Panc1 (cell line): ENCODE measurements around the gene NAB2. TPM values are rescaled to one million over a fixed set of nuclear protein-coding genes. Genes with fewer than 3 reads are reported as not detected.

Experiments
- ATAC-seq: fragments of 200-7000 bp; cut with Tn5 transposase; 2 replicates; pipeline ENCODE4 v1.9.1; 2020; ENCODE audit warnings: mild to moderate bottlenecking, moderate library complexity
- BruUV-seq: library from RNA; stranded (reverse); fragments of 400-500 nt; replicated peaks from 2 replicates; lab custom pipeline; 2021; lab: Mats Ljungman, UMichigan
- CTCF ChIA-PET: fragments of 300-600 bp; sonication (Branson Sonifier 250); formaldehyde crosslinking; loops from one replicate; lab custom pipeline; 2022; ENCODE audit warnings: antibody characterized with exemption; lab: Charles Lee
- POLR2A ChIA-PET: fragments of 300-600 bp; sonication (Branson Sonifier 250); formaldehyde crosslinking; loops from one replicate; lab custom pipeline; 2022; ENCODE audit warnings: antibody characterized with exemption; lab: Charles Lee
- DNase-seq: peaks from one replicate; pipeline ENCODE4 v3.0.0-alpha.2; 2010; ENCODE audit warnings: low read depth, low spot score
- H3K27ac ChIP-seq: 2 replicates; pipeline ENCODE4 v1.5.1; 2011; ENCODE audit warnings: mild to moderate bottlenecking, low read length, inconsistent platforms
- H3K27me3 ChIP-seq: fragments of 200-500 bp; sonication (Bioruptor generic); 2 replicates; pipeline ENCODE4 v1.6.0; 2014; ENCODE audit warnings: low read length, inconsistent platforms; ENCODE audit not compliant: control insufficient read depth, insufficient read depth
- H3K36me3 ChIP-seq: fragments of 200-500 bp; sonication (Bioruptor generic); 2 replicates; pipeline ENCODE4 v1.5.1; 2014; ENCODE audit warnings: inconsistent platforms, mild to moderate bottlenecking, low read length, moderate library complexity; ENCODE audit not compliant: control insufficient read depth, insufficient read depth
- H3K4me1 ChIP-seq: 2 replicates; pipeline ENCODE4 v1.5.1; 2011; ENCODE audit warnings: inconsistent platforms, mild to moderate bottlenecking, low read length, moderate library complexity; ENCODE audit not compliant: control insufficient read depth, insufficient read depth
- H3K4me3 ChIP-seq, 2 experiments: 2 replicates each; pipeline ENCODE4 v1.5.1; 2011 to 2012; ENCODE audit warnings: low read depth in 2 of 2, low read length in 2 of 2, mild to moderate bottlenecking in 2 of 2, inconsistent platforms in 1 of 2, moderate library complexity in 1 of 2
- H3K9me3 ChIP-seq: fragments of 200-500 bp; sonication (Bioruptor generic); 2 replicates; pipeline ENCODE4 v1.5.1; 2014; ENCODE audit warnings: low read depth, mild to moderate bottlenecking, inconsistent platforms, low read length, moderate library complexity; ENCODE audit not compliant: control insufficient read depth, insufficient read depth
- POLR2AphosphoS5 ChIP-seq: IDR thresholded peaks from 2 replicates; pipeline ENCODE4 v1.6.1; 2012; ENCODE audit warnings: mild to moderate bottlenecking, low read depth, low read length, moderate library complexity
- SIN3A ChIP-seq: IDR thresholded peaks from 2 replicates; pipeline ENCODE4 v1.6.1; 2012; ENCODE audit warnings: low read depth, mild to moderate bottlenecking, low read length, moderate library complexity, borderline replicate concordance; ENCODE audit not compliant: insufficient read depth
- TCF7L2 ChIP-seq: IDR thresholded peaks from 2 replicates; pipeline ENCODE4 v1.6.1; 2011; ENCODE audit warnings: mild to moderate bottlenecking, low read depth, low read length, inconsistent platforms
- in situ Hi-C: cut with HindIII; loops from 2 replicates; pipeline ENCODE4 v1.10.0; 2016; ENCODE audit warnings: low sequenced_read_pairs, low pct_unique_long_range_greater_than_20kb
- intact Hi-C: fragments of 100-400 bp; cut with micrococcal nuclease; formaldehyde crosslinking; loops from one replicate; pipeline ENCODE4 v1.10.0; 2022; ENCODE audit not compliant: unreplicated experiment
- total RNA-seq: library from RNA; stranded (reverse); gene quantifications from one replicate; pipeline ENCODE4 v1.2.1, GENCODE V29; 2021; ENCODE audit not compliant: unreplicated experiment
- TF ChIP-seq, protein P1 (sequence below): fragments of 450-650 bp; IDR thresholded peaks from 2 replicates; pipeline ENCODE4 v1.5.1; 2017; ENCODE audit warnings: mild to moderate bottlenecking
- TF ChIP-seq, protein P2 (sequence below), 2 experiments: IDR thresholded peaks; 2 replicates each; pipeline ENCODE4 v1.6.1; 2011 to 2012; ENCODE audit warnings: low read depth in 2 of 2, control low read depth in 1 of 2, low read length in 1 of 2, mild to moderate bottlenecking in 1 of 2, moderate library complexity in 1 of 2; ENCODE audit not compliant: insufficient read depth in 1 of 2

NAB2 gene
- total RNA-seq, 1 experiment from 2014 or later: 13.9 TPM

DNA sequence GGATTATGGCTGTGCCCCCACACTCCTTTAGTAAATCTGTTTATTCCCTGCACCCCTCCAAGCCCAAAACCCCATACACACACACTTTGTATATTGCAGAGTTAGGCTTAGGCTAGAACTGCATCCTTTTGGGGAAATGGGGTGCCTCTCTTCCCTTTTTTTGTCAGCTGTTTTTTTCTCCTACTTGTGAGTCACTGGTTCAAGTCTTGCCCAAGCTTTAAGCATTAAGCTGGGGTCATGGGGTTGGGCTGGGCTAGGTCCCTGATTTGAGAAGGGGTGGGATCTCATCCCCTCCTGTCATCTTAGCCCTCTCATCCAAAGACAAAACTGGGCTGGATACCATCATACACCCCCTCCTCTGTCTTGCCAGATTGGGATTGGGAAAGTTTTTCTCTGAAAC lies 41.0 kb downstream of the NAB2 start:
- in situ Hi-C loops: no loop called here
- POLR2A ChIA-PET: no interaction called here
- H3K27ac ChIP-seq: no peak overlapping the region

DNA sequence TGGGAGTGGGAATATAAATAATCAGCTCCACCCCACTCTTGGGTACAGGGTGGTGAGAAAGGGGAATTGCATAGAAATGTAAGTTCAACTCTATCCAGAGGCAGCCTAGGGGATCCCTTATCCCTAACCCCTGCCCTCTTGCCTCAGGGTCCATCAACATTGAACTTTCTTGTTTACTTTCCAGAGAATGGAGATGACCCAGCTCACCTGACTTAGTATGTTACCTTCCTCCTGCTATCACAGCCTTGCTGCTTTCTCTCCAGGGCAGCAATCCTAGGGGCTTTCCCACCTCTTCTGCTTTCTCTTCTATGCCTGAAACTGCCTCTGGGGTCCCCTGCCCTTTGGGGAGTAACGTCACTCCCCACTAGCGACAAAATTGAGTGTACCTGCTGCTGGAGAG lies 42.0 kb downstream of the NAB2 start:
- Histone ChIP-seq H3K4me3 (no peak overlapping the region), H3K9me3 (no peaks in the 10 kb centered on the region), H3K36me3 (no peaks in the 10 kb centered on the region), H3K27me3 (no peaks in the 10 kb centered on the region), H3K27ac (no peak overlapping the region), H3K4me1 (0 out of 2 replicates have a peak, but pooled peaks cover 5% of the 10 kb centered on the region)
- in situ Hi-C loops (no loop called here), intact Hi-C loops (no loop called here)
- no peak for ATAC-seq
- ChIA-PET CTCF (no interaction called here), POLR2A (no interaction called here)
- BruUV-seq: no TSS peak
- TF ChIP-seq, protein P1, sequence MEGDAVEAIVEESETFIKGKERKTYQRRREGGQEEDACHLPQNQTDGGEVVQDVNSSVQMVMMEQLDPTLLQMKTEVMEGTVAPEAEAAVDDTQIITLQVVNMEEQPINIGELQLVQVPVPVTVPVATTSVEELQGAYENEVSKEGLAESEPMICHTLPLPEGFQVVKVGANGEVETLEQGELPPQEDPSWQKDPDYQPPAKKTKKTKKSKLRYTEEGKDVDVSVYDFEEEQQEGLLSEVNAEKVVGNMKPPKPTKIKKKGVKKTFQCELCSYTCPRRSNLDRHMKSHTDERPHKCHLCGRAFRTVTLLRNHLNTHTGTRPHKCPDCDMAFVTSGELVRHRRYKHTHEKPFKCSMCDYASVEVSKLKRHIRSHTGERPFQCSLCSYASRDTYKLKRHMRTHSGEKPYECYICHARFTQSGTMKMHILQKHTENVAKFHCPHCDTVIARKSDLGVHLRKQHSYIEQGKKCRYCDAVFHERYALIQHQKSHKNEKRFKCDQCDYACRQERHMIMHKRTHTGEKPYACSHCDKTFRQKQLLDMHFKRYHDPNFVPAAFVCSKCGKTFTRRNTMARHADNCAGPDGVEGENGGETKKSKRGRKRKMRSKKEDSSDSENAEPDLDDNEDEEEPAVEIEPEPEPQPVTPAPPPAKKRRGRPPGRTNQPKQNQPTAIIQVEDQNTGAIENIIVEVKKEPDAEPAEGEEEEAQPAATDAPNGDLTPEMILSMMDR: no peak
- no peak for TF ChIP-seq SIN3A
- DNase-seq: no peak

More for the DNA sequence above, 41.0 kb downstream of the NAB2 start:
- intact Hi-C loops: no loop called here
- Histone ChIP-seq H3K27me3 (no peaks in the 10 kb centered on the region), H3K4me1 (0 out of 2 replicates have a peak, but pooled peaks cover 5% of the 10 kb centered on the region), H3K4me3 (peak overlapping the region in 1 of 2 experiments; percentile 78; a peak in 1 of 4 replicates), H3K9me3 (no peaks in the 10 kb centered on the region), H3K36me3 (no peaks in the 10 kb centered on the region)
- CTCF ChIA-PET: no interaction called here
- no TSS peak for BruUV-seq
- TF ChIP-seq, protein P2, sequence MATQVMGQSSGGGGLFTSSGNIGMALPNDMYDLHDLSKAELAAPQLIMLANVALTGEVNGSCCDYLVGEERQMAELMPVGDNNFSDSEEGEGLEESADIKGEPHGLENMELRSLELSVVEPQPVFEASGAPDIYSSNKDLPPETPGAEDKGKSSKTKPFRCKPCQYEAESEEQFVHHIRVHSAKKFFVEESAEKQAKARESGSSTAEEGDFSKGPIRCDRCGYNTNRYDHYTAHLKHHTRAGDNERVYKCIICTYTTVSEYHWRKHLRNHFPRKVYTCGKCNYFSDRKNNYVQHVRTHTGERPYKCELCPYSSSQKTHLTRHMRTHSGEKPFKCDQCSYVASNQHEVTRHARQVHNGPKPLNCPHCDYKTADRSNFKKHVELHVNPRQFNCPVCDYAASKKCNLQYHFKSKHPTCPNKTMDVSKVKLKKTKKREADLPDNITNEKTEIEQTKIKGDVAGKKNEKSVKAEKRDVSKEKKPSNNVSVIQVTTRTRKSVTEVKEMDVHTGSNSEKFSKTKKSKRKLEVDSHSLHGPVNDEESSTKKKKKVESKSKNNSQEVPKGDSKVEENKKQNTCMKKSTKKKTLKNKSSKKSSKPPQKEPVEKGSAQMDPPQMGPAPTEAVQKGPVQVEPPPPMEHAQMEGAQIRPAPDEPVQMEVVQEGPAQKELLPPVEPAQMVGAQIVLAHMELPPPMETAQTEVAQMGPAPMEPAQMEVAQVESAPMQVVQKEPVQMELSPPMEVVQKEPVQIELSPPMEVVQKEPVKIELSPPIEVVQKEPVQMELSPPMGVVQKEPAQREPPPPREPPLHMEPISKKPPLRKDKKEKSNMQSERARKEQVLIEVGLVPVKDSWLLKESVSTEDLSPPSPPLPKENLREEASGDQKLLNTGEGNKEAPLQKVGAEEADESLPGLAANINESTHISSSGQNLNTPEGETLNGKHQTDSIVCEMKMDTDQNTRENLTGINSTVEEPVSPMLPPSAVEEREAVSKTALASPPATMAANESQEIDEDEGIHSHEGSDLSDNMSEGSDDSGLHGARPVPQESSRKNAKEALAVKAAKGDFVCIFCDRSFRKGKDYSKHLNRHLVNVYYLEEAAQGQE (IDR thresholded peaks at IDR 0.05; ENCODE audit: insufficient read depth in 1 of 2, low read depth in 2 of 2, low read length in 1 of 2): no peak
- TF ChIP-seq, protein P1: no peak
- TF ChIP-seq POLR2AphosphoS5 (no peak), SIN3A (no peak), TCF7L2 (no peak)
- ATAC-seq (no peak), DNase-seq (no peak)
